Body of pancreas (tissue), 4 donors: ENCODE data around the gene ENG. TPM values are rescaled to one million over a fixed set of nuclear protein-coding genes. Genes with fewer than 3 reads are reported as not detected.
A peak's percentile ranks its signal among the peaks of the same experiment; 100 is the strongest.
"Not testable (repeated sequence)": the region's sequence is repeated elsewhere in the genome, so short reads cannot be mapped to it uniquely, and the experiment has no call there.

Source experiments
- ATAC-seq: fragments of 150-250 bp; one replicate; pipeline ENCODE4 v1.9.1; 2016
- DNase-seq, 4 donors: peaks; one replicate each; pipeline ENCODE4 v3.0.0-alpha.2; 2019
- H3K27ac ChIP-seq, 4 donors: fragments of 200-600 bp; sonication (generic); 1 replicate in 3 of 4; 2 replicates in 1 of 4; pipeline versions ENCODE4 v1.5.1 to v1.6.1; 2016 to 2019; ENCODE audit warnings: mild to moderate bottlenecking in 1 of 4, mixed read lengths in 1 of 4, moderate library complexity in 1 of 4
- H3K27me3 ChIP-seq, 2 donors: fragments of 200-600 bp; sonication (generic); one replicate each; pipeline ENCODE4 v1.6.0; 2016; ENCODE audit warnings: mild to moderate bottlenecking in 1 of 2
- H3K36me3 ChIP-seq, 2 donors: fragments of 200-600 bp; sonication (generic); replicated peaks in 1 of 2; 2 replicates each; pipeline ENCODE4 v1.5.1; 2016; ENCODE audit warnings: low read depth in 2 of 2; ENCODE audit not compliant: insufficient read depth in 1 of 2
- H3K4me1 ChIP-seq: fragments of 200-600 bp; sonication (generic); one replicate; pipeline ENCODE4 v1.6.0; 2016
- H3K4me3 ChIP-seq, 2 donors: fragments of 200-600 bp; sonication (generic); 1 replicate in 1 of 2; 2 replicates in 1 of 2; pipeline ENCODE4 v1.5.1; 2016 to 2019
- H3K9me3 ChIP-seq, 3 donors: fragments of 200-600 bp; sonication (generic); 1 replicate in 2 of 3; 2 replicates in 1 of 3; pipeline ENCODE4 v1.5.1; 2016
- CTCF ChIP-seq, 7 experiments: fragments of 450-650 bp in 4 of 7; fragments of 200-600 bp in 3 of 7; sonication (generic) in 3 of 7; IDR thresholded peaks; one replicate each; pipeline ENCODE4 v1.5.1; 2016 to 2019; ENCODE audit warnings: antibody characterized with exemption in 7 of 7
- POLR2A ChIP-seq, 3 donors: fragments of 450-650 bp; IDR thresholded peaks; one replicate each; pipeline ENCODE4 v1.6.1; 2016; ENCODE audit warnings: antibody characterized with exemption in 3 of 3, mild to moderate bottlenecking in 2 of 3
- WGBS, 2 donors: methylation state at CpG; one replicate each; pipeline ENCODE4 v1.1.5; 2017; 5-methylcytosine and 5-hydroxymethylcytosine counted together
- intact Hi-C: fragments of 100-400 bp; cut with DNase I; formaldehyde crosslinking; loops from one replicate; pipeline ENCODE4 v1.15.1; 2023
- total RNA-seq, 2 donors: library from RNA; depleted of rRNA; stranded (reverse); fragments of >200 nt; gene quantifications; one replicate each; pipeline ENCODE4 v1.1.0, GENCODE V29; 2016

Gene ENG
- total RNA-seq, 2 donors from 2014 or later = 20.2 to 26.7 TPM

- no peak for ATAC-seq
- no peak for DNase-seq
- WGBS, 2 donors = 81 to 83% methylated on average over 11 to 12 of the region's 12 CpGs
- H3K27me3 ChIP-seq = no peaks in the 10 kb centered on the region
- no peaks in the 10 kb centered on the region for H3K36me3 ChIP-seq
- peaks cover 12% of the 10 kb centered on the region for H3K4me1 ChIP-seq
- intact Hi-C loops = no loop called here
- H3K9me3 ChIP-seq = peaks cover 0 to 7% (median 0%) of the 10 kb centered on the region in 3 donors
- H3K4me3 ChIP-seq = no peak overlapping the region
- H3K27ac ChIP-seq = peak overlapping the region in 2 of 4 donors; percentile 53 to 65
- TF ChIP-seq POLR2A (IDR thresholded peaks at IDR 0.05) = no peak
- TF ChIP-seq CTCF (IDR thresholded peaks at IDR 0.05) = no peak
Measured at GRCh38 chr9:127847833-127848755, 6.4 kb downstream of the ENG start.

- DNase-seq (peak in 1 of 4 donors; percentile 17), ATAC-seq (peak; percentile 17)
- no peak overlapping the region for H3K4me3 ChIP-seq
- no peak for TF ChIP-seq CTCF (IDR thresholded peaks at IDR 0.05)
- TF ChIP-seq POLR2A (IDR thresholded peaks at IDR 0.05) = no peak
- no peaks in the 10 kb centered on the region for H3K27me3 ChIP-seq
- H3K9me3 ChIP-seq = peaks cover 0 to 7% (median 0%) of the 10 kb centered on the region in 3 donors
- H3K36me3 ChIP-seq = no peaks in the 10 kb centered on the region
- H3K4me1 ChIP-seq = peaks cover 12% of the 10 kb centered on the region
- intact Hi-C loops = no loop called here
- 45 to 55% methylated on average over 2 to 6 of the region's 6 CpGs for WGBS, 2 donors
- peak overlapping the region in 3 of 4 donors; percentile 15 to 65 (median 53) for H3K27ac ChIP-seq
Measured at GRCh38 chr9:127847178-127847510, 7.3 kb downstream of the ENG start.

- ATAC-seq = peak; percentile 51
- Histone ChIP-seq H3K4me3 (no peak overlapping the region), H3K27me3 (no peaks in the 10 kb centered on the region), H3K9me3 (peaks cover 0 to 7% (median 0%) of the 10 kb centered on the region in 3 donors), H3K27ac (peak overlapping the region in 3 of 4 donors; percentile 15 to 65 (median 53)), H3K36me3 (no peaks in the 10 kb centered on the region), H3K4me1 (peaks cover 12% of the 10 kb centered on the region)
- peak in 3 of 4 donors; percentile 33 to 42 (median 41) for DNase-seq
- intact Hi-C loops = no loop called here
- 39 to 49% methylated on average over 16 to 18 of the region's 18 CpGs for WGBS, 2 donors
- TF ChIP-seq POLR2A (IDR thresholded peaks at IDR 0.05) = no peak
- TF ChIP-seq CTCF (IDR thresholded peaks at IDR 0.05) = no peak
Measured at GRCh38 chr9:127846443-127847177, 7.8 kb downstream of the ENG start.

GRCh38 chr9:127845619-127846018 is 8.8 kb downstream of the ENG start:
- Histone ChIP-seq H3K27ac (peak overlapping the region in 3 of 4 donors; percentile 0 to 65 (median 53)), H3K4me1 (peaks cover 15% of the 10 kb centered on the region)
- 93 to 95% methylated on average over 3 to 4 of the region's 4 CpGs for whole genome bisulfite sequencing, 2 donors
- H3K27me3 ChIP-seq, ATAC-seq, H3K4me3 ChIP-seq, DNase-seq, intact Hi-C loops, H3K36me3 ChIP-seq, H3K9me3 ChIP-seq: not testable (repeated sequence)

GRCh38 chr9:127844821-127845359 is 9.6 kb downstream of the ENG start:
- peak; percentile 7 for ATAC-seq
- no peaks in the 10 kb centered on the region for H3K36me3 ChIP-seq
- DNase-seq = peak in 1 of 4 donors; percentile 16
- no peak overlapping the region for H3K4me3 ChIP-seq
- H3K27ac ChIP-seq = peak overlapping the region in 3 of 4 donors; percentile 0 to 65 (median 53)
- 72 to 81% methylated on average over 15 to 16 of the region's 16 CpGs for WGBS, 2 donors
- no peak for TF ChIP-seq CTCF (IDR thresholded peaks at IDR 0.05)
- TF ChIP-seq POLR2A (IDR thresholded peaks at IDR 0.05) = no peak
- H3K27me3 ChIP-seq = no peaks in the 10 kb centered on the region
- intact Hi-C loops = no loop called here
- H3K9me3 ChIP-seq = peaks cover 0 to 7% (median 0%) of the 10 kb centered on the region in 3 donors
- peaks cover 22% of the 10 kb centered on the region for H3K4me1 ChIP-seq
